Liver (tissue), 9 donors: ENCODE measurements around the gene TTYH2. TPM values are rescaled to one million over a fixed set of nuclear protein-coding genes. Genes with fewer than 3 reads are reported as not detected.

Experiments used
- DNase-seq: peaks from one replicate; pipeline ENCODE4 v3.0.0-alpha.2; 2017; ENCODE audit warnings: low spot score
- H3K27ac ChIP-seq, 2 donors: one replicate each; pipeline ENCODE4 v1.7.0; 2013; ENCODE audit warnings: inconsistent platforms in 2 of 2, low read length in 2 of 2, control low read depth in 1 of 2, low read depth in 1 of 2, mild to moderate bottlenecking in 1 of 2
- H3K27me3 ChIP-seq, 4 donors: one replicate each; pipeline versions ENCODE4 v1.6.1 to v1.7.0; 2013; ENCODE audit warnings: low read length in 3 of 4, inconsistent platforms in 1 of 4, mild to moderate bottlenecking in 1 of 4, moderate library complexity in 1 of 4; ENCODE audit not compliant: control insufficient read depth in 4 of 4, insufficient read depth in 4 of 4
- H3K36me3 ChIP-seq, 4 donors: one replicate each; pipeline versions ENCODE4 v1.6.1 to v1.7.0; 2013; ENCODE audit warnings: low read length in 3 of 4, mild to moderate bottlenecking in 3 of 4, low read depth in 1 of 4, moderate library complexity in 1 of 4; ENCODE audit not compliant: control insufficient read depth in 4 of 4, insufficient read depth in 3 of 4
- H3K4me1 ChIP-seq, 4 donors: one replicate each; pipeline versions ENCODE4 v1.6.1 to v1.7.0; 2013; ENCODE audit warnings: low read length in 3 of 4, mild to moderate bottlenecking in 3 of 4, moderate library complexity in 1 of 4; ENCODE audit not compliant: control insufficient read depth in 4 of 4, insufficient read depth in 4 of 4
- H3K4me3 ChIP-seq, 3 donors: one replicate each; pipeline versions ENCODE4 v1.6.1 to v1.7.0; 2013; ENCODE audit warnings: low read length in 3 of 3, control low read depth in 1 of 3, low read depth in 1 of 3, mild to moderate bottlenecking in 1 of 3
- H3K9ac ChIP-seq, 2 donors: one replicate each; pipeline ENCODE4 v1.7.0; 2013; ENCODE audit warnings: low read length in 2 of 2, mild to moderate bottlenecking in 2 of 2, moderate library complexity in 2 of 2, control low read depth in 1 of 2, low read depth in 1 of 2
- H3K9me3 ChIP-seq, 4 donors: one replicate each; pipeline versions ENCODE4 v1.6.1 to v1.7.0; 2013; ENCODE audit warnings: low read length in 3 of 4; ENCODE audit not compliant: control insufficient read depth in 4 of 4
- EGR1 ChIP-seq, 2 donors: IDR thresholded peaks; 2 replicates each; pipeline ENCODE4 v1.6.1; 2016 to 2018; ENCODE audit warnings: antibody characterized with exemption in 2 of 2, low read depth in 2 of 2
- FOXA1 ChIP-seq: IDR thresholded peaks from 2 replicates; pipeline ENCODE4 v1.6.1; 2016; ENCODE audit warnings: antibody characterized with exemption
- FOXA2 ChIP-seq: IDR thresholded peaks from 2 replicates; pipeline ENCODE4 v1.6.1; 2016; ENCODE audit warnings: antibody characterized with exemption
- GABPA ChIP-seq, 2 donors: IDR thresholded peaks in 1 of 2; conservative IDR thresholded peaks in 1 of 2; 2 replicates each; pipeline ENCODE4 v1.6.1; 2016; ENCODE audit warnings: antibody characterized with exemption in 2 of 2, mild to moderate bottlenecking in 1 of 2, moderate library complexity in 1 of 2
- HNF4A ChIP-seq, 2 donors: conservative IDR thresholded peaks; 2 replicates each; pipeline ENCODE4 v1.6.1; 2016; ENCODE audit warnings: antibody characterized with exemption in 2 of 2, mild to moderate bottlenecking in 2 of 2
- HNF4G ChIP-seq: IDR thresholded peaks from 2 replicates; pipeline ENCODE4 v1.6.1; 2016; ENCODE audit warnings: antibody characterized with exemption
- JUND ChIP-seq, 2 donors: IDR thresholded peaks; 2 replicates each; pipeline ENCODE4 v1.6.1; 2016; ENCODE audit warnings: antibody characterized with exemption in 2 of 2
- NR2F2 ChIP-seq: IDR thresholded peaks from 2 replicates; pipeline ENCODE4 v1.6.1; 2016; ENCODE audit warnings: antibody characterized with exemption
- RAD21 ChIP-seq, 2 donors: IDR thresholded peaks; 2 replicates each; pipeline ENCODE4 v1.6.1; 2016; ENCODE audit warnings: antibody characterized with exemption in 2 of 2, mild to moderate bottlenecking in 2 of 2
- RXRA ChIP-seq, 2 donors: IDR thresholded peaks; 2 replicates each; pipeline ENCODE4 v1.6.1; 2017 to 2018; ENCODE audit warnings: antibody characterized with exemption in 2 of 2, mild to moderate bottlenecking in 1 of 2
- SP1 ChIP-seq: IDR thresholded peaks from 2 replicates; pipeline ENCODE4 v1.6.1; 2018; ENCODE audit warnings: antibody characterized with exemption, mild to moderate bottlenecking
- TAF1 ChIP-seq: conservative IDR thresholded peaks from 2 replicates; pipeline ENCODE4 v1.6.1; 2016; ENCODE audit warnings: antibody characterized with exemption, mild to moderate bottlenecking
- YY1 ChIP-seq: IDR thresholded peaks from 2 replicates; pipeline ENCODE4 v1.6.1; 2016; ENCODE audit warnings: antibody characterized with exemption, mild to moderate bottlenecking
- WGBS: extraction: QIAGEN DNeasy Blood & Tissue Kit; methylation state at CpG from one replicate; pipeline ENCODE4 v1.1.7; 2013; 5-methylcytosine and 5-hydroxymethylcytosine counted together
- polyA plus RNA-seq, 2 donors: library from polyadenylated mRNA; stranded (reverse) in 1 of 2; unstranded in 1 of 2; fragments of 200-250 nt in 1 of 2; fragments of >200 nt in 1 of 2; fragmentation: Nextera tagmentation in 1 of 2; extraction: Ambion mirVana in 1 of 2; gene quantifications; one replicate each; pipeline versions ENCODE4 v1.2.1 to v1.2.3, GENCODE V29; 2013 to 2015
- total RNA-seq, 2 donors: library from RNA; depleted of rRNA; stranded (reverse); fragments of >200 nt; gene quantifications; one replicate each; pipeline ENCODE4 v1.2.3, GENCODE V29; 2014
- TF ChIP-seq, protein P1 (sequence below): IDR thresholded peaks from 2 replicates; pipeline ENCODE4 v1.6.1; 2016; ENCODE audit warnings: antibody characterized with exemption
- TF ChIP-seq, protein P2 (sequence below): fragments of 150-350 bp; IDR thresholded peaks from 2 replicates; pipeline ENCODE4 v1.5.1; 2017; ENCODE audit warnings: improper control_type of control experiment, low read depth, low read length; ENCODE audit not compliant: missing input control
- TF ChIP-seq, protein P3 (sequence below): IDR thresholded peaks from 2 replicates; pipeline ENCODE4 v1.6.1; 2016; ENCODE audit warnings: antibody characterized with exemption
- TF ChIP-seq, protein P4 (sequence below): IDR thresholded peaks from 2 replicates; pipeline ENCODE4 v1.6.1; 2016; ENCODE audit warnings: antibody characterized with exemption
- TF ChIP-seq, protein P5 (sequence below): IDR thresholded peaks from 2 replicates; pipeline ENCODE4 v1.6.1; 2016; ENCODE audit warnings: antibody characterized with exemption, mild to moderate bottlenecking
- donor health status: healthy.
- donor health status: healthy.
- donor health status: healthy.
- donor health status: healthy.
- donor health status: healthy.

TTYH2 gene
- total and polyA plus RNA-seq, 4 donors = 0.40 to 2.4 (median 0.99) TPM

DNA sequence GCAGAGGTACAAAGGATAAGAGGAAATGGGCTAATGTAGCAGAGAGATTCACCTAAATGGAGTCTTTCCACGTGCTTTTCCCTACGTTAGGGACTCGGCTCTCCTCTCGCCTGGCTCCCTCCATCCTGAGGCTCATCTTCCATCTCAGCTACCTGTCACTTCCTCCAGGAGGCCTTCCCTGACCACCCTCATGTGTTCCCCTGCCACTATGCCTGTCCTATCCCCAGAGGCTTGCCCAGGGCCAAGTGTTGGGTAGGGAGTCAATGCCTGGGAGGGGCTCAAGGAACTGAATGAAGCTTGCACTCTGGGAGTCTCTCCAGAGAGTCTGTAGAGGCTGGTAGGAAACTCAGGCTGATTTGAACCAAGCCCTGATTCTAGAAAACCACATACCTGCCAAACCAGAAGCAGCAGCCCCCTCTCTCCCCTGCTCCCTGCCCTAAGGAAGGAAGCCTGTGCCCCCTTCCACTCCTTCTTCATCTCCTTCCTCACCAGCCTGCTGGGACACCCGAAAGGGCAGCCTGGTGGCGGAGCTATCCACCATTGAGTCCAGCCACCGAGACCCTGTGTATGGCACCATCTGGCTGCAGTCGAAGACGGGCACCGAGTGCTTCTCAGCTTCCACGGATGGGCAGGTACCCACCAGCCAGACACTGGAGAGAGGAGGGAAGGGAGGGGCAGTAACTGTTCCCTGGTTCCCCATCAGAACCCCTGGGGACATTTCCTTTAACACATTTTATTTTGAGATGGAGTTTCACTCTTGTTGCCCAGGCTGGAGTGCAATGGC is 86.0 kb downstream of the TTYH2 start:
- Histone ChIP-seq H3K4me3 (no peak overlapping the region), H3K27ac (no peak overlapping the region), H3K36me3 (no peaks in the 10 kb centered on the region), H3K9me3 (no peaks in the 10 kb centered on the region), H3K4me1 (peaks cover 0 to 2% (median 0%) of the 10 kb centered on the region in 4 donors), H3K27me3 (peaks cover 0 to 1% (median 0%) of the 10 kb centered on the region in 4 donors), H3K9ac (no peak overlapping the region)
- no peak for DNase-seq
- 77% methylated on average over 11 of the region's 11 CpGs for WGBS
- TF ChIP-seq RAD21 (IDR thresholded peaks at IDR 0.05) (no peak), YY1 (no peak), GABPA (IDR thresholded peaks at IDR 0.05 in 1 of 2, conservative IDR thresholded peaks at IDR 0.05 in 1 of 2) (no peak)

DNA sequence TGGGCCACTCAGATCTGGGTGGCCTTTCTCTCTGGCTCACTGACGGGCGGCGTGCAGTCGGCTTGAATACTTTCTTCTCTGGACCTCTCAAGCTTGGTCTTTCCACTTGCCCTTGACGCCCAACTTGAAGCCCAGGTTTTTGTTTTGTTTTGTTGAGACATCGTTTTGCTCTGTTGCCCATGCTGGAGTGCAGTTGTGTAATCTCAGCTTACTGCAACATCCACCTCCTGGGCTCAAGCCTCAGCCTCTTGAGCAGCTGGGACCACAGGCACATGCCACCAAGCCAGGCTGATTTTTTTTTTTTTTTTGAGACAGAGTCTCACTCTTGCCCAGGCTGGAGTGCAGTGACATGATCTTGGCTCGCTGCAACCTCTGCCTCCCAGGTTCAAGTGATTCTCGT is 89.9 kb downstream of the TTYH2 start:
- Histone ChIP-seq H3K27me3 (peaks cover 0 to 4% (median 0%) of the 10 kb centered on the region in 4 donors), H3K9ac (no peak overlapping the region), H3K4me1 (no peaks in the 10 kb centered on the region), H3K27ac (no peak overlapping the region), H3K9me3 (peaks cover 0 to 7% (median 1%) of the 10 kb centered on the region in 4 donors), H3K36me3 (no peaks in the 10 kb centered on the region), H3K4me3 (no peak overlapping the region)
- no peak for DNase-seq
- WGBS = 86% methylated on average over 8 of the region's 8 CpGs
- TF ChIP-seq HNF4A (conservative IDR thresholded peaks at IDR 0.05) (no peak), TAF1 (no peak), JUND (IDR thresholded peaks at IDR 0.05) (no peak), EGR1 (IDR thresholded peaks at IDR 0.05; ENCODE audit: low read depth in 2 of 2) (no peak), FOXA2 (no peak), NR2F2 (no peak), FOXA1 (no peak), HNF4G (no peak), YY1 (no peak), SP1 (no peak), RAD21 (IDR thresholded peaks at IDR 0.05) (no peak), GABPA (IDR thresholded peaks at IDR 0.05 in 1 of 2, conservative IDR thresholded peaks at IDR 0.05 in 1 of 2) (no peak), RXRA (IDR thresholded peaks at IDR 0.05) (no peak)
- TF ChIP-seq, protein P1, sequence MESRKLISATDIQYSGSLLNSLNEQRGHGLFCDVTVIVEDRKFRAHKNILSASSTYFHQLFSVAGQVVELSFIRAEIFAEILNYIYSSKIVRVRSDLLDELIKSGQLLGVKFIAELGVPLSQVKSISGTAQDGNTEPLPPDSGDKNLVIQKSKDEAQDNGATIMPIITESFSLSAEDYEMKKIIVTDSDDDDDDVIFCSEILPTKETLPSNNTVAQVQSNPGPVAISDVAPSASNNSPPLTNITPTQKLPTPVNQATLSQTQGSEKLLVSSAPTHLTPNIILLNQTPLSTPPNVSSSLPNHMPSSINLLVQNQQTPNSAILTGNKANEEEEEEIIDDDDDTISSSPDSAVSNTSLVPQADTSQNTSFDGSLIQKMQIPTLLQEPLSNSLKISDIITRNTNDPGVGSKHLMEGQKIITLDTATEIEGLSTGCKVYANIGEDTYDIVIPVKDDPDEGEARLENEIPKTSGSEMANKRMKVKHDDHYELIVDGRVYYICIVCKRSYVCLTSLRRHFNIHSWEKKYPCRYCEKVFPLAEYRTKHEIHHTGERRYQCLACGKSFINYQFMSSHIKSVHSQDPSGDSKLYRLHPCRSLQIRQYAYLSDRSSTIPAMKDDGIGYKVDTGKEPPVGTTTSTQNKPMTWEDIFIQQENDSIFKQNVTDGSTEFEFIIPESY = no peak
- TF ChIP-seq, protein P2, sequence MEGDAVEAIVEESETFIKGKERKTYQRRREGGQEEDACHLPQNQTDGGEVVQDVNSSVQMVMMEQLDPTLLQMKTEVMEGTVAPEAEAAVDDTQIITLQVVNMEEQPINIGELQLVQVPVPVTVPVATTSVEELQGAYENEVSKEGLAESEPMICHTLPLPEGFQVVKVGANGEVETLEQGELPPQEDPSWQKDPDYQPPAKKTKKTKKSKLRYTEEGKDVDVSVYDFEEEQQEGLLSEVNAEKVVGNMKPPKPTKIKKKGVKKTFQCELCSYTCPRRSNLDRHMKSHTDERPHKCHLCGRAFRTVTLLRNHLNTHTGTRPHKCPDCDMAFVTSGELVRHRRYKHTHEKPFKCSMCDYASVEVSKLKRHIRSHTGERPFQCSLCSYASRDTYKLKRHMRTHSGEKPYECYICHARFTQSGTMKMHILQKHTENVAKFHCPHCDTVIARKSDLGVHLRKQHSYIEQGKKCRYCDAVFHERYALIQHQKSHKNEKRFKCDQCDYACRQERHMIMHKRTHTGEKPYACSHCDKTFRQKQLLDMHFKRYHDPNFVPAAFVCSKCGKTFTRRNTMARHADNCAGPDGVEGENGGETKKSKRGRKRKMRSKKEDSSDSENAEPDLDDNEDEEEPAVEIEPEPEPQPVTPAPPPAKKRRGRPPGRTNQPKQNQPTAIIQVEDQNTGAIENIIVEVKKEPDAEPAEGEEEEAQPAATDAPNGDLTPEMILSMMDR = no peak
- TF ChIP-seq, protein P3, sequence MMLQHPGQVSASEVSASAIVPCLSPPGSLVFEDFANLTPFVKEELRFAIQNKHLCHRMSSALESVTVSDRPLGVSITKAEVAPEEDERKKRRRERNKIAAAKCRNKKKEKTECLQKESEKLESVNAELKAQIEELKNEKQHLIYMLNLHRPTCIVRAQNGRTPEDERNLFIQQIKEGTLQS = no peak
- TF ChIP-seq, protein P4, sequence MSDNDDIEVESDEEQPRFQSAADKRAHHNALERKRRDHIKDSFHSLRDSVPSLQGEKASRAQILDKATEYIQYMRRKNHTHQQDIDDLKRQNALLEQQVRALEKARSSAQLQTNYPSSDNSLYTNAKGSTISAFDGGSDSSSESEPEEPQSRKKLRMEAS = no peak
- TF ChIP-seq, protein P5, sequence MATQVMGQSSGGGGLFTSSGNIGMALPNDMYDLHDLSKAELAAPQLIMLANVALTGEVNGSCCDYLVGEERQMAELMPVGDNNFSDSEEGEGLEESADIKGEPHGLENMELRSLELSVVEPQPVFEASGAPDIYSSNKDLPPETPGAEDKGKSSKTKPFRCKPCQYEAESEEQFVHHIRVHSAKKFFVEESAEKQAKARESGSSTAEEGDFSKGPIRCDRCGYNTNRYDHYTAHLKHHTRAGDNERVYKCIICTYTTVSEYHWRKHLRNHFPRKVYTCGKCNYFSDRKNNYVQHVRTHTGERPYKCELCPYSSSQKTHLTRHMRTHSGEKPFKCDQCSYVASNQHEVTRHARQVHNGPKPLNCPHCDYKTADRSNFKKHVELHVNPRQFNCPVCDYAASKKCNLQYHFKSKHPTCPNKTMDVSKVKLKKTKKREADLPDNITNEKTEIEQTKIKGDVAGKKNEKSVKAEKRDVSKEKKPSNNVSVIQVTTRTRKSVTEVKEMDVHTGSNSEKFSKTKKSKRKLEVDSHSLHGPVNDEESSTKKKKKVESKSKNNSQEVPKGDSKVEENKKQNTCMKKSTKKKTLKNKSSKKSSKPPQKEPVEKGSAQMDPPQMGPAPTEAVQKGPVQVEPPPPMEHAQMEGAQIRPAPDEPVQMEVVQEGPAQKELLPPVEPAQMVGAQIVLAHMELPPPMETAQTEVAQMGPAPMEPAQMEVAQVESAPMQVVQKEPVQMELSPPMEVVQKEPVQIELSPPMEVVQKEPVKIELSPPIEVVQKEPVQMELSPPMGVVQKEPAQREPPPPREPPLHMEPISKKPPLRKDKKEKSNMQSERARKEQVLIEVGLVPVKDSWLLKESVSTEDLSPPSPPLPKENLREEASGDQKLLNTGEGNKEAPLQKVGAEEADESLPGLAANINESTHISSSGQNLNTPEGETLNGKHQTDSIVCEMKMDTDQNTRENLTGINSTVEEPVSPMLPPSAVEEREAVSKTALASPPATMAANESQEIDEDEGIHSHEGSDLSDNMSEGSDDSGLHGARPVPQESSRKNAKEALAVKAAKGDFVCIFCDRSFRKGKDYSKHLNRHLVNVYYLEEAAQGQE = no peak
